ENCODE measurements around the gene ARAF. TPM values are rescaled to one million over a fixed set of nuclear protein-coding genes. Genes with fewer than 3 reads are reported as not detected.

Gene ARAF
- total and polyA plus RNA-seq, 2 of the 13 experiments (the other 11 are each of a cell fraction or from before 2014, with no cell fraction given): 18.0 to 33.1 TPM

- no peaks in the 10 kb centered on the region for H3K27me3 ChIP-seq (ENCODE audit: control insufficient read depth in 1 of 2, insufficient read depth in 2 of 2, low read length in 2 of 2)
- H3K4me1 ChIP-seq (ENCODE audit: insufficient read depth, low read length): no peaks in the 10 kb centered on the region
- intact Hi-C loops (cut with micrococcal nuclease; ENCODE audit: unreplicated experiment): no loop called here
- H2AFZ ChIP-seq (ENCODE audit: low read length): no peak overlapping the region
- no peak overlapping the region for H3K4me2 ChIP-seq (ENCODE audit: low read depth, low read length)
- DNase-seq (ENCODE audit: low spot score) (no peak), ATAC-seq (no peak), FAIRE-seq (no peak)
- BruUV-seq (replicated peaks): no TSS peak
- no peak overlapping the region for H3K4me3 ChIP-seq (replicated peaks in 1 of 3; ENCODE audit: insufficient read depth in 1 of 3, low read depth in 2 of 3, low read length in 3 of 3)
- no peak overlapping the region for H3K9ac ChIP-seq (ENCODE audit: insufficient read depth, low read depth, low read length)
- H3K27ac ChIP-seq (ENCODE audit: extremely low read length, insufficient read depth, low read length): no peak overlapping the region
- no peaks in the 10 kb centered on the region for H4K20me1 ChIP-seq (ENCODE audit: insufficient read depth, low read length)
- CTCF ChIA-PET (ENCODE audit: low intra/inter-chr PET ratio, low total read pairs): no interaction called here
- no peak for TF ChIP-seq KLF13 (CRISPR knock-in tag; IDR thresholded peaks at IDR 0.05)
- TF ChIP-seq HNRNPK (IDR thresholded peaks at IDR 0.05; ENCODE audit: low read depth, low read length, poor library complexity, severe bottlenecking): no peak
- TF ChIP-seq YY1 (IDR thresholded peaks at IDR 0.05; ENCODE audit: insufficient read depth, insufficient replicate concordance, low read depth, low read length): no peak
- in situ Hi-C loops (cut with HindIII; ENCODE audit: extremely low pct_ligation_motif_present, low pct_unique_long_range_greater_than_20kb): no loop called here
- WGBS (ENCODE audit: low lambda C conversion rate): 100% methylated on average over 1 of the region's 11 CpGs
- POLR2A ChIA-PET: no interaction called here
- H3K36me3 ChIP-seq (replicated peaks in 1 of 2; ENCODE audit: control insufficient read depth in 1 of 2, insufficient read depth in 2 of 2, low read length in 2 of 2): peaks cover 0 to 19% of the 10 kb centered on the region in 2 experiments; a peak in 2 of 5 replicates
- H3K9me3 ChIP-seq (ENCODE audit: low read length): no peaks in the 10 kb centered on the region
- H3K79me2 ChIP-seq (ENCODE audit: insufficient read depth, low read length): no peaks in the 10 kb centered on the region
Observed at GRCh38 chrX:47571215-47571614, 10.2 kb downstream of the ARAF start.

- intact Hi-C loops (cut with micrococcal nuclease; ENCODE audit: unreplicated experiment): no loop called here
- Histone ChIP-seq H3K9me3 (ENCODE audit: low read length) (no peaks in the 10 kb centered on the region), H4K20me1 (ENCODE audit: insufficient read depth, low read length) (no peaks in the 10 kb centered on the region), H3K36me3 (replicated peaks in 1 of 2; ENCODE audit: control insufficient read depth in 1 of 2, insufficient read depth in 2 of 2, low read length in 2 of 2) (peaks cover 0 to 15% of the 10 kb centered on the region in 2 experiments; a peak in 1 of 5 replicates), H3K27ac (ENCODE audit: extremely low read length, insufficient read depth, low read length) (no peak overlapping the region), H3K27me3 (ENCODE audit: control insufficient read depth in 1 of 2, insufficient read depth in 2 of 2, low read length in 2 of 2) (no peaks in the 10 kb centered on the region), H2AFZ (ENCODE audit: low read length) (no peak overlapping the region), H3K4me2 (ENCODE audit: low read depth, low read length) (no peak overlapping the region), H3K79me2 (ENCODE audit: insufficient read depth, low read length) (no peaks in the 10 kb centered on the region), H3K9ac (ENCODE audit: insufficient read depth, low read depth, low read length) (no peak overlapping the region), H3K4me3 (replicated peaks in 1 of 3; ENCODE audit: insufficient read depth in 1 of 3, low read depth in 2 of 3, low read length in 3 of 3) (no peak overlapping the region), H3K4me1 (ENCODE audit: insufficient read depth, low read length) (no peaks in the 10 kb centered on the region)
- 97% methylated on average over 13 of the region's 13 CpGs for WGBS (ENCODE audit: low lambda C conversion rate)
- ChIA-PET CTCF (ENCODE audit: low intra/inter-chr PET ratio, low total read pairs) (no interaction called here), POLR2A (no interaction called here)
- no peak for ATAC-seq
- in situ Hi-C loops (cut with HindIII; ENCODE audit: extremely low pct_ligation_motif_present, low pct_unique_long_range_greater_than_20kb): no loop called here
- DNase-seq (ENCODE audit: low spot score): no peak
- BruUV-seq (replicated peaks): no TSS peak
- FAIRE-seq: no peak
- TF ChIP-seq ZNF83 (CRISPR knock-in tag; IDR thresholded peaks at IDR 0.05; ENCODE audit: borderline replicate concordance): no peak
- TF ChIP-seq TMF1 (CRISPR knock-in tag; IDR thresholded peaks at IDR 0.05; ENCODE audit: low read depth): no peak
- no peak for TF ChIP-seq ZFP90 (CRISPR knock-in tag; IDR thresholded peaks at IDR 0.05; ENCODE audit: borderline replicate concordance)
- TF ChIP-seq HBP1 (CRISPR knock-in tag; IDR thresholded peaks at IDR 0.05; ENCODE audit: low read depth): no peak
- no peak for TF ChIP-seq MXD4 (CRISPR knock-in tag; IDR thresholded peaks at IDR 0.05)
- TF ChIP-seq FOXA1 (IDR thresholded peaks at IDR 0.05): no peak
- no peak for TF ChIP-seq FOXA1 (CRISPR knock-in tag; IDR thresholded peaks at IDR 0.05)
- TF ChIP-seq ZBTB20 (CRISPR knock-in tag; IDR thresholded peaks at IDR 0.05; ENCODE audit: borderline replicate concordance, low read depth): no peak
- no peak for TF ChIP-seq ATM (IDR thresholded peaks at IDR 0.05; ENCODE audit: borderline replicate concordance)
- TF ChIP-seq GPN1 (CRISPR knock-in tag; IDR thresholded peaks at IDR 0.05; ENCODE audit: borderline replicate concordance): no peak
- TF ChIP-seq CERS6 (CRISPR knock-in tag; IDR thresholded peaks at IDR 0.05): no peak
- TF ChIP-seq ZNF224 (CRISPR knock-in tag; IDR thresholded peaks at IDR 0.05): no peak
- TF ChIP-seq TBL1XR1 (IDR thresholded peaks at IDR 0.05; ENCODE audit: borderline replicate concordance, low read length, partially characterized antibody): no peak
- TF ChIP-seq CTCF (CRISPR knock-in tag; IDR thresholded peaks at IDR 0.05): no peak
Observed at GRCh38 chrX:47571896-47572295, 10.9 kb downstream of the ARAF start.
